Measurements from ENCODE around the gene NUP98. TPM values are rescaled to one million over a fixed set of nuclear protein-coding genes. Genes with fewer than 3 reads are reported as not detected.

NUP98 gene
- total RNA-seq, 1 donor from 2014 or later = 82.6 TPM

- Mint-ChIP-seq H3K4me3 (no peak overlapping the region), H3K4me1 (no peaks in the 10 kb centered on the region), H3K9me3 (no peaks in the 10 kb centered on the region), H3K36me3 (peaks cover 47% of the 10 kb centered on the region), H3K27me3 (ENCODE audit: low read depth) (no peaks in the 10 kb centered on the region), H3K27ac (no peak overlapping the region)
- DNase-seq (ENCODE audit: low spot score in 2 of 2, unreplicated experiment in 2 of 2) = no peak
- TF ChIP-seq, protein P1, sequence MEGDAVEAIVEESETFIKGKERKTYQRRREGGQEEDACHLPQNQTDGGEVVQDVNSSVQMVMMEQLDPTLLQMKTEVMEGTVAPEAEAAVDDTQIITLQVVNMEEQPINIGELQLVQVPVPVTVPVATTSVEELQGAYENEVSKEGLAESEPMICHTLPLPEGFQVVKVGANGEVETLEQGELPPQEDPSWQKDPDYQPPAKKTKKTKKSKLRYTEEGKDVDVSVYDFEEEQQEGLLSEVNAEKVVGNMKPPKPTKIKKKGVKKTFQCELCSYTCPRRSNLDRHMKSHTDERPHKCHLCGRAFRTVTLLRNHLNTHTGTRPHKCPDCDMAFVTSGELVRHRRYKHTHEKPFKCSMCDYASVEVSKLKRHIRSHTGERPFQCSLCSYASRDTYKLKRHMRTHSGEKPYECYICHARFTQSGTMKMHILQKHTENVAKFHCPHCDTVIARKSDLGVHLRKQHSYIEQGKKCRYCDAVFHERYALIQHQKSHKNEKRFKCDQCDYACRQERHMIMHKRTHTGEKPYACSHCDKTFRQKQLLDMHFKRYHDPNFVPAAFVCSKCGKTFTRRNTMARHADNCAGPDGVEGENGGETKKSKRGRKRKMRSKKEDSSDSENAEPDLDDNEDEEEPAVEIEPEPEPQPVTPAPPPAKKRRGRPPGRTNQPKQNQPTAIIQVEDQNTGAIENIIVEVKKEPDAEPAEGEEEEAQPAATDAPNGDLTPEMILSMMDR (IDR thresholded peaks at IDR 0.05; ENCODE audit: unreplicated experiment) = no peak
Measured at GRCh38 chr11:3666023-3666530, 131.3 kb downstream of the NUP98 start.

- Mint-ChIP-seq H3K4me1 (no peaks in the 10 kb centered on the region), H3K4me3 (no peak overlapping the region), H3K36me3 (peaks cover 41% of the 10 kb centered on the region), H3K9me3 (no peaks in the 10 kb centered on the region), H3K27me3 (ENCODE audit: low read depth) (no peaks in the 10 kb centered on the region), H3K27ac (no peak overlapping the region)
- DNase-seq (ENCODE audit: low spot score in 2 of 2, unreplicated experiment in 2 of 2) = no peak
- TF ChIP-seq, protein P1 (IDR thresholded peaks at IDR 0.05; ENCODE audit: unreplicated experiment) = no peak
Measured at GRCh38 chr11:3665336-3666022, 131.9 kb downstream of the NUP98 start.

DNA sequence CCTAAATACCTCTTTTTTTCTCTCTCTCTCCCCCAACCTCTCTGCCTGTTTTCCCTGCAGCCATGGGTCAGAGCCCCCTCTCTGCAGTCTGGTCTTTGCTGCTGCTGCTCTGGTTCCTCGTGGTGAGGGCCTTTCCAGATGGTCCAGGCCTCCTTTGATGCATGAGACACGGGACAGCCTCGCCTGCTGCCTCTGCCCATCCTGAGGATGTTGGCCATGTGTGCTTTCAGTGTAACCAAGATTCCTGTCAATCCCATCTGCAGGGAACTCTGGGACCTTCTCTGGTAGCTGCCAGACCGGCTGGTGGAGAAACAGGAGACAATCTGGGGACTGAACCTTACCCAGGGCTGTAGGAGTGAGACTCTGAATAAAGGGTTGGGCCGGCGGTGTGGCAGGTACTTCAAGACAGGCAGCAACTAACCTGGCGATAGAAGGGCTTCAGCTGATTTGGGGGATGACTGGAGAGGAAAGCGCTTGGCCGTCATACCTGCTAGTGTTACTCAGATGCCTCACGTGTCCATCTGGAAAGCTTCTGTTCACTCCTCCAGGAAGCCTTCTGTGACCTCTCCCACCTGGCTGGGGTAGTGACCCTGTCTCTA is 133.2 kb downstream of the NUP98 start:
- no peak overlapping the region for H3K4me3 Mint-ChIP-seq
- no peaks in the 10 kb centered on the region for H3K4me1 Mint-ChIP-seq
- no peak for DNase-seq (ENCODE audit: low spot score in 2 of 2, unreplicated experiment in 2 of 2)
- no peaks in the 10 kb centered on the region for H3K27me3 Mint-ChIP-seq (ENCODE audit: low read depth)
- H3K36me3 Mint-ChIP-seq = peaks cover 31% of the 10 kb centered on the region
- H3K27ac Mint-ChIP-seq = no peak overlapping the region
- TF ChIP-seq, protein P1 (IDR thresholded peaks at IDR 0.05; ENCODE audit: unreplicated experiment) = no peak
- no peaks in the 10 kb centered on the region for H3K9me3 Mint-ChIP-seq

DNA sequence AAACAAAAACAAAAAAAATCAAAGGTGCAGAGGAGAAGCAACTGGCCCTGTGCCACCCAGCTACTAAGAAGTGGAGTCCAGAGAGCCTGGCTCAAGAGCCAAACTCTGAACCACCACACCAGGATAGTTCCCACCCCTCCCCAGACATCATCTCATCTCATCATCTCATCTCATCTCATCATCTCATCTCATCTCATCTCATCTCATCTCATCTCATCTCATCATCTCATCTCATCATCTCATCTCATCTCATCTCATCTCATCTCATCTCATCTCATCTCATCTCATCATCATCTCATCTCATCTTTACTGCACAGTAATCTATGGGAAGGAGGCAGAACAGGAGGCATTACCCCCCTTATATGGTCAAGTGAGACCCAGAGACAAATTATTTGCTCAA is 134.5 kb downstream of the NUP98 start:
- Mint-ChIP-seq H3K4me1 (no peaks in the 10 kb centered on the region), H3K4me3 (no peak overlapping the region), H3K27me3 (ENCODE audit: low read depth) (peaks cover 6% of the 10 kb centered on the region), H3K27ac (no peak overlapping the region), H3K9me3 (no peaks in the 10 kb centered on the region), H3K36me3 (peaks cover 20% of the 10 kb centered on the region)
- TF ChIP-seq, protein P1 (IDR thresholded peaks at IDR 0.05; ENCODE audit: unreplicated experiment) = no peak
- DNase-seq (ENCODE audit: low spot score in 2 of 2, unreplicated experiment in 2 of 2) = no peak

DNA sequence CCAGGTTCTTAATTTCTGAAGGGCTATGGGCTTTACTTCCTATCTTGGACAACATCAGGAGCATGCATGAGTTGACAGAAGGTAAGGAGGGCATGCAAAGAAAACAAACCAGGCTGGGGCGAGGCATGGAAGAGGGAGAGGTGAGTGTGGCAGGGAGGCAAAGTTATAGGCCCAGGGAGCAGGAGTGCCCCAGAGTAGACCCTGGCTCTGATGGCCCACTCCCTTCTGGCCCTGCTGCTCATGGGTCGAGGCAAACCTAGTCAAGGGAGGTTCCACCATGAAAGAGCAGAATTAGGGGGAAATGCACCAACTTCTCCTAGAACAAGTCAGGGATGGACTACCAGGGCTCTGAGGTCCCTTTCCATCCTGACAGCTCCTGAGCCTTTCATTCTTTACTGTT is 136.4 kb downstream of the NUP98 start:
- no peak overlapping the region for H3K4me3 Mint-ChIP-seq
- H3K9me3 Mint-ChIP-seq = no peaks in the 10 kb centered on the region
- TF ChIP-seq, protein P1 (IDR thresholded peaks at IDR 0.05; ENCODE audit: unreplicated experiment) = no peak
- DNase-seq (ENCODE audit: low spot score in 2 of 2, unreplicated experiment in 2 of 2) = no peak
- H3K4me1 Mint-ChIP-seq = no peaks in the 10 kb centered on the region
- peaks cover 17% of the 10 kb centered on the region for H3K36me3 Mint-ChIP-seq
- H3K27me3 Mint-ChIP-seq (ENCODE audit: low read depth) = peaks cover 6% of the 10 kb centered on the region
- H3K27ac Mint-ChIP-seq = no peak overlapping the region
